Measurements from ENCODE around the gene CEACAM7.

- no peak for TF ChIP-seq ARID3A (IDR thresholded peaks at IDR 0.05; ENCODE audit: low read depth, low read length)
- TF ChIP-seq FOXK2 (IDR thresholded peaks at IDR 0.05) = no peak
- TF ChIP-seq PITX1 (CRISPR knock-in tag; IDR thresholded peaks at IDR 0.05) = no peak
- TF ChIP-seq ZFAT (CRISPR knock-in tag; conservative IDR thresholded peaks at IDR 0.05) = no peak
- no peak for TF ChIP-seq CTCF (CRISPR knock-in tag; IDR thresholded peaks at IDR 0.05)
- TF ChIP-seq MNT (IDR thresholded peaks at IDR 0.05) = no peak
- no peak for TF ChIP-seq HOMEZ (CRISPR knock-in tag; IDR thresholded peaks at IDR 0.05; ENCODE audit: low read depth)
- no peak for TF ChIP-seq IRF1 (CRISPR knock-in tag; IDR thresholded peaks at IDR 0.05; ENCODE audit: low read depth)
- TF ChIP-seq TAF15 (IDR thresholded peaks at IDR 0.05; ENCODE audit: low read depth, low read length, poor library complexity, severe bottlenecking) = no peak
- no peak for TF ChIP-seq NBN (conservative IDR thresholded peaks at IDR 0.05)
Measured at GRCh38 chr19:41624515-41624914, 63.6 kb downstream of the CEACAM7 start.

Measured in HepG2 (cell line).